GM18499 (cell line): ENCODE data around the gene COL13A1.

Experiments
- ATAC-seq: cut with Tn5 transposase; IDR thresholded peaks from one replicate; pipeline ENCODE4 v1.9.1; 2021; ENCODE audit warnings: moderate number of reproducible peaks; ENCODE audit not compliant: insufficient read depth, unreplicated experiment

Gene COL13A1

GRCh38 chr10:69959911-69960310 is 158.2 kb downstream of the COL13A1 start:
- no peak for ATAC-seq

GRCh38 chr10:69960606-69960987 is 158.9 kb downstream of the COL13A1 start:
- no peak for ATAC-seq

GRCh38 chr10:69960988-69961880 is 159.5 kb downstream of the COL13A1 start:
- ATAC-seq = no peak

GRCh38 chr10:69961881-69962745 is 160.4 kb downstream of the COL13A1 start:
- ATAC-seq = no peak

GRCh38 chr10:69962746-69963135 is 161.0 kb downstream of the COL13A1 start:
- no peak for ATAC-seq

GRCh38 chr10:69963178-69963834 is 161.6 kb downstream of the COL13A1 start:
- ATAC-seq = no peak

GRCh38 chr10:69963835-69964710 is 162.4 kb downstream of the COL13A1 start:
- no peak for ATAC-seq

GRCh38 chr10:69965086-69965485 is 163.4 kb downstream of the COL13A1 start:
- ATAC-seq = no peak

- no peak for ATAC-seq
Measured at GRCh38 chr10:69965919-69966662, 164.4 kb downstream of the COL13A1 start.

- ATAC-seq = no peak
Measured at GRCh38 chr10:69968830-69969229, 167.1 kb downstream of the COL13A1 start.

- no peak for ATAC-seq
Measured at GRCh38 chr10:69969977-69970376, 168.3 kb downstream of the COL13A1 start.

GRCh38 chr10:69972981-69973397 is 171.3 kb downstream of the COL13A1 start:
- no peak for ATAC-seq

GRCh38 chr10:69973678-69974077 is 172.0 kb downstream of the COL13A1 start:
- ATAC-seq = no peak

- ATAC-seq = no peak
Measured at GRCh38 chr10:69974551-69975155, 172.9 kb downstream of the COL13A1 start.

- no peak for ATAC-seq
Measured at GRCh38 chr10:69976795-69977546, 175.3 kb downstream of the COL13A1 start.

GRCh38 chr10:69979174-69979573 is 177.5 kb downstream of the COL13A1 start:
- no peak for ATAC-seq

GRCh38 chr10:69980672-69981071 is 179.0 kb downstream of the COL13A1 start:
- ATAC-seq = no peak

GRCh38 chr10:69988094-69988493 is 186.4 kb downstream of the COL13A1 start:
- ATAC-seq = no peak
